HUES6 (cell line): ENCODE data around the gene TSSC4.

Experiments
- H3K27ac ChIP-seq: 2 replicates; pipeline ENCODE4 v1.7.0; 2013; ENCODE audit warnings: low read depth, mild to moderate bottlenecking, low read length, inconsistent platforms
- H3K27me3 ChIP-seq: 2 replicates; pipeline ENCODE4 v1.6.1; 2013; ENCODE audit warnings: low read length; ENCODE audit not compliant: control insufficient read depth, insufficient read depth
- H3K36me3 ChIP-seq: 2 replicates; pipeline ENCODE4 v1.6.1; 2013; ENCODE audit warnings: low read length; ENCODE audit not compliant: control insufficient read depth, insufficient read depth
- H3K4me1 ChIP-seq: 2 replicates; pipeline ENCODE4 v1.6.1; 2013; ENCODE audit warnings: low read length; ENCODE audit not compliant: control insufficient read depth, insufficient read depth
- H3K4me3 ChIP-seq: 2 replicates; pipeline ENCODE4 v1.5.1; 2013; ENCODE audit warnings: low read depth, low read length
- H3K9ac ChIP-seq: one replicate; pipeline ENCODE4 v1.6.1; 2013; ENCODE audit warnings: mild to moderate bottlenecking, low read length
- H3K9me3 ChIP-seq: 2 replicates; pipeline ENCODE4 v1.6.1; 2013; ENCODE audit warnings: low read depth, low read length; ENCODE audit not compliant: control insufficient read depth, insufficient read depth

The TSSC4 gene

DNA sequence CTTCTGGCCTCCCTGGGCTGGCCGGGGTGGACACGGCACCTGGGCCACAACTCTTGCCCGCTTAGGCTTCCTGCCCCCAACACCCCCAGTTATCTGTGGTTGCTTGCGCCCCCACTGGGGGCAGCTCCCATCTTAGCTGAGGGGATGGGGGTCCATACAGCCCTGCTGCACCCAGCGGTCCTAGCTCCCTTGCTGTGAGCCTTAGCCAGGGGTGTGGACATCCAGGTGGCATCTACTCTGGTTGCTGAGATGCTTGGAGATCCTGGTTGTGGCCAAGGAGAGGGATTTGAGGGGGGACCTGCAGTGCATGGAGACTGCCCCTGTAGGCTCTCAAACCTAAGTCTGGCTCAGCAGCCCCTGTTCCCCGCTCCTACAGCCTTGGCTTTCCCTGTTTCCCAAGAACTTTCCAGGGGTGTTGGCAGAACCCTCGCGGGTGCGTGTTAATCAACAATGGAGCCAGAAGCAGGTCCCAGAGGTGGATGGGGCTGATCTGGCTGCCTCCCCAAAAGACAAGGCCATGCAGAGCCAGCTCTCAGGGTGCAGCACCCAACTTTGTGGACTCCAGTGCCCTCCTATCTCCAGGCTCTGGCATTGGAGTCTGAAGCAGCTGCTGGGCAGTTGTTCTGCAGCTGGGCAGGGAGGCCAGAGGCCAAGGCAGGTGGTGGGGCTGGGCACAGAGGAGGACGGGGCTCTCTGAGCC, 47.6 kb downstream of the TSSC4 start:
- Histone ChIP-seq H3K4me3 (no peak overlapping the region), H3K27ac (no peak overlapping the region), H3K4me1 (no peaks in the 10 kb centered on the region), H3K36me3 (no peaks in the 10 kb centered on the region), H3K9ac (no peak overlapping the region), H3K27me3 (peaks cover 94% of the 10 kb centered on the region), H3K9me3 (no peaks in the 10 kb centered on the region)

DNA sequence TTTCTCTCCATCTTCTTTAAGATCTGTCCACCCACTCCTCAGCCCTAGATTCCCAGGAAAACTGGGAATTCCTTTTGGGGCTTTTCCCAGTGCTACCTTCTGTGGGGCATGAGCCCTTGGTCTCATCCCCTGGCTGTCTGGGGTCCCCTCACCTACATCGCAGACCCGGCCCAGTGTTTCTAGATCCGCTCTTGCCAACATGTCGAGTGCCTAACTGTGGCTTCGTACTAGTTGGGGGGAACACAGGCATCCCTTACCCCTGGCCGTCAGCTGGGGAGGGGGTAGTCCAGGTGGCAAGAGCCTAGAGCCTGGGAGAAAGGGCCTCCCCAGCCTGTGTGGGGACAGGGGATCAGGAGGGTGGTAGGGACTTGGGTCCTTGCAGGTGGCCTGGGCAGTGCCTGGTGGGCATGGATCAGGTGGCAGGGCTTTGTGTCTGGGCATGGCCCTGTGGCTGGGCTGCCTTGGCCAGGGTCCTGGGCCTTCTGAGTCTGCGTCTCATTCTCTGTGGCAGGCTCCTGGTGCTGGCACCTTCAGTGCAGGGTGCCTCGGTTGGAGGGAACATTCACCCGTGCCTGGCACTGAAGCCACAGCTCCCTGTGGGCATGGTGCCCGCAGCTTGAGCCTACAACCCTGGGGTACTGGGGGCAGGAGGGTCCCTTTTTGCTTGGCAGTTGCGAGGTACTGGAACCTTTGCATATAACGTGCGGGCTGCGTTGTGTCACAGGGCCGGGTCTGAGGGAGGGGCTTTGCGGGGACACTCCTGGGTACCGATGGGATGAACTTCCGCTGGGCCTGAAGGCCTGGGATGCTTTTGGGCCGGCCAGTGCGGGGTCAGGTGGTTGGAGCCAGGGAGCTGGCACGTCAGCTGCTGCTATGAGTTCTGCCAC, 48.4 kb downstream of the TSSC4 start:
- peaks cover 93% of the 10 kb centered on the region for H3K27me3 ChIP-seq
- H3K9ac ChIP-seq: no peak overlapping the region
- H3K4me3 ChIP-seq: no peak overlapping the region

GRCh38 chr11:2449548-2450320, 49.2 kb downstream of the TSSC4 start:
- H3K4me3 ChIP-seq: no peak overlapping the region
- H3K27ac ChIP-seq: no peak overlapping the region
- H3K27me3 ChIP-seq: peaks cover 95% of the 10 kb centered on the region

More for the DNA sequence above, 48.4 kb downstream of the TSSC4 start:
- Histone ChIP-seq H3K9me3 (no peaks in the 10 kb centered on the region), H3K4me1 (no peaks in the 10 kb centered on the region), H3K36me3 (no peaks in the 10 kb centered on the region), H3K27ac (no peak overlapping the region)

DNA sequence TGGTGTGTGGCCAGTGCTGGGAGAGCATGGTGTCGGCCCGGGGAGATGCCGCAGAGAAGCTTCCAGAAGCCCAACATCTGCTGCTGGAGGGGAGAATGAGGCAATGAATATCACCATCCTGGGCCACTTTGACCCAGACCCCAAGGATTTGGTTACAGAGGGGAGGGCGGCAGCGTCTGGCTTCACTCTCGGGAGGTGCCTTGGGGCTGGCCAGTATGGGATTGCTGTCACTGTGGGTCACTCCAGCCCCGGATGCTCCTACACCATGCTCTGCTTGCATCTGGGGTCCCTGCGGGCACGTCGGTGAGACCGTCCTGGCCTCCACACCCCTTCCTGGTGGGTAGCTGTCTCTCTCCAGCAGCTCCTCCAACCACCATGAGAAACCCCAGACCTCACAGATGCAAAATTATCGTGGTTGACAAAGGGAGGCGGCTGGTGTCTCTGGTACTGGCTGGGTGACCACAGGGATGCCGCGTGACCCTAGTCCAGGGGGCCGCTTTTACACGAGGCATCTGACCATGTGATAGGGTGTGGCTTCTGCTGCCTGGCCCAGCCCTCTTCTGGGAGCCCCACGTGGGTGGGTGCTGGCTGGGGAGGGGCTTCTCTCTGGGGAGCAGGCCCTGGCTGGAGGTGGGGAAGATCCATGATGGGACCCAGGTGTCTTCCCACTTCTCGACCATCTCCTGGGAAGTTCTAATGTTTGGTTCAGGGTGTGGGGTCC, 49.9 kb downstream of the TSSC4 start:
- Histone ChIP-seq H3K27me3 (peaks cover 90% of the 10 kb centered on the region), H3K36me3 (no peaks in the 10 kb centered on the region), H3K9ac (no peak overlapping the region), H3K27ac (no peak overlapping the region), H3K9me3 (no peaks in the 10 kb centered on the region), H3K4me1 (no peaks in the 10 kb centered on the region), H3K4me3 (no peak overlapping the region)

More at GRCh38 chr11:2449548-2450320, 49.2 kb downstream of the TSSC4 start:
- Histone ChIP-seq H3K9ac (no peak overlapping the region), H3K36me3 (no peaks in the 10 kb centered on the region), H3K9me3 (no peaks in the 10 kb centered on the region), H3K4me1 (no peaks in the 10 kb centered on the region)

DNA sequence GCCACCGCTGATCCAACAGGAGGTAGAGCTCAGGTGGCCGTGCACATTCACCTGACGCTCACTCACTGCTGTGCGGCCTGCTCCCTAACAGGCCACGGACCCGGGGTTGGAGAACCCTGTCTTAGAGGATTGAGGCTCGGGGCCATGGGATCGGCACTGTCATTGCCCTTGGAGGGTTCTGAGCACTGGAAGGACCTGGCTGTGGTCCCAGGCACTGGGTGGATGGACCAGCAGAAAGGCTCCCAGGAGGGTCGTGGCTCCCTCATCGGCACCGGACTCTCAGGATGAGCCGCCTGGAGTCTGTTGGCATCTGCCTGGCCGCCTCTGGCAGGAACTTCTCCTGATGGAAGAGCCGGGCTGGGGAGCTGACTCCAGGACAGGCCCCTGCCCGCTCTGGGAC, 50.8 kb downstream of the TSSC4 start:
- Histone ChIP-seq H3K36me3 (no peaks in the 10 kb centered on the region), H3K27ac (no peak overlapping the region), H3K4me3 (no peak overlapping the region), H3K4me1 (no peaks in the 10 kb centered on the region), H3K27me3 (peaks cover 82% of the 10 kb centered on the region), H3K9me3 (no peaks in the 10 kb centered on the region), H3K9ac (no peak overlapping the region)

GRCh38 chr11:2451916-2452315, 51.4 kb downstream of the TSSC4 start:
- Histone ChIP-seq H3K27ac (no peak overlapping the region), H3K27me3 (peaks cover 77% of the 10 kb centered on the region), H3K4me3 (no peak overlapping the region), H3K4me1 (no peaks in the 10 kb centered on the region), H3K9me3 (no peaks in the 10 kb centered on the region), H3K36me3 (no peaks in the 10 kb centered on the region), H3K9ac (no peak overlapping the region)

GRCh38 chr11:2452321-2453012, 51.9 kb downstream of the TSSC4 start:
- no peaks in the 10 kb centered on the region for H3K9me3 ChIP-seq
- peaks cover 77% of the 10 kb centered on the region for H3K27me3 ChIP-seq
- no peaks in the 10 kb centered on the region for H3K4me1 ChIP-seq
- H3K27ac ChIP-seq: no peak overlapping the region
- H3K36me3 ChIP-seq: no peaks in the 10 kb centered on the region
- no peak overlapping the region for H3K9ac ChIP-seq
- H3K4me3 ChIP-seq: no peak overlapping the region

DNA sequence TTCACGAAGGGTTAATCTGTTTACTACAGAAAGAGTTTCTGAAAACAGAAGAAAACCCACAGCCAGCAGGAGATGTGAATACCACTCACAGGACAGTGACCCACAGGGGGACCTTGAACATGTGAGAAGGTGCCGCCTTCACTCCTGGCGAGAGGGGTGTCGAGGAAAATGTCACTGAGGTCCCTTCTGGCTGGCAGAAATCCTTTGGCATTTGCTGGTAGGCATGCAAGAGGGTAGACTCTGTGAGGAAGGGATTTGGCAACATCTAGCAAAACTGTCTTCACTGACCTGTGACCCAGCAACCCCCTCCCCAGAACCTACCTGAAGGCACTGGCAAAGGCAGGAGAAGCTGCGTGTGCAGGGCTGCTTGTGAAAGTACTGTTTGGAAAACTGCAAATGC, 52.9 kb downstream of the TSSC4 start:
- Histone ChIP-seq H3K36me3 (no peaks in the 10 kb centered on the region), H3K9ac (no peak overlapping the region), H3K27ac (no peak overlapping the region), H3K4me3 (no peak overlapping the region), H3K4me1 (no peaks in the 10 kb centered on the region), H3K27me3 (peaks cover 77% of the 10 kb centered on the region), H3K9me3 (no peaks in the 10 kb centered on the region)
